LNCAP (cell line): Measurements from ENCODE around the gene PLAAT5.

Source experiments
- TF ChIP-seq, protein P1 (sequence below): fragments of 450-650 bp; IDR thresholded peaks from 2 replicates; pipeline ENCODE4 v1.5.1; 2017; ENCODE audit warnings: mild to moderate bottlenecking

The PLAAT5 gene

DNA sequence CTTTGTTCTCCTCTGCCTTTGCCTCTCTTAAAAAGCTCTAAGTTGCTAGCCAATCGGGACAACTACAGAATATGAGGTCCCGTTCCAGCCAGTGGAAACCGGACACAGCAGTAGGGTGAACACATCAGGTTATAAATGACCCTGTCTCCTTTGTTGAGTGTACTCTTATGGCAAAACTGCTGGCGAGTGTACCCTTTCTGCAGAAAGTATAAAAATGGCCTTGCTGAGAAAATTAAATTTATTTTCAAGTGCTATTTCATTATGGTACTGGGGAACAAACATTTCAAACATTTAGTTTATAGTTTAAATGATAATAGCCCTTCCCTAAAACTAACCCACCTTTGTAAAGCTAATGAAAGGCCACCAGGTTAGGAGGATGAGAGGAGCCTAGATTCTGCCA is 8.9 kb upstream of the PLAAT5 start:
- TF ChIP-seq, protein P1, sequence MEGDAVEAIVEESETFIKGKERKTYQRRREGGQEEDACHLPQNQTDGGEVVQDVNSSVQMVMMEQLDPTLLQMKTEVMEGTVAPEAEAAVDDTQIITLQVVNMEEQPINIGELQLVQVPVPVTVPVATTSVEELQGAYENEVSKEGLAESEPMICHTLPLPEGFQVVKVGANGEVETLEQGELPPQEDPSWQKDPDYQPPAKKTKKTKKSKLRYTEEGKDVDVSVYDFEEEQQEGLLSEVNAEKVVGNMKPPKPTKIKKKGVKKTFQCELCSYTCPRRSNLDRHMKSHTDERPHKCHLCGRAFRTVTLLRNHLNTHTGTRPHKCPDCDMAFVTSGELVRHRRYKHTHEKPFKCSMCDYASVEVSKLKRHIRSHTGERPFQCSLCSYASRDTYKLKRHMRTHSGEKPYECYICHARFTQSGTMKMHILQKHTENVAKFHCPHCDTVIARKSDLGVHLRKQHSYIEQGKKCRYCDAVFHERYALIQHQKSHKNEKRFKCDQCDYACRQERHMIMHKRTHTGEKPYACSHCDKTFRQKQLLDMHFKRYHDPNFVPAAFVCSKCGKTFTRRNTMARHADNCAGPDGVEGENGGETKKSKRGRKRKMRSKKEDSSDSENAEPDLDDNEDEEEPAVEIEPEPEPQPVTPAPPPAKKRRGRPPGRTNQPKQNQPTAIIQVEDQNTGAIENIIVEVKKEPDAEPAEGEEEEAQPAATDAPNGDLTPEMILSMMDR, result no peak

DNA sequence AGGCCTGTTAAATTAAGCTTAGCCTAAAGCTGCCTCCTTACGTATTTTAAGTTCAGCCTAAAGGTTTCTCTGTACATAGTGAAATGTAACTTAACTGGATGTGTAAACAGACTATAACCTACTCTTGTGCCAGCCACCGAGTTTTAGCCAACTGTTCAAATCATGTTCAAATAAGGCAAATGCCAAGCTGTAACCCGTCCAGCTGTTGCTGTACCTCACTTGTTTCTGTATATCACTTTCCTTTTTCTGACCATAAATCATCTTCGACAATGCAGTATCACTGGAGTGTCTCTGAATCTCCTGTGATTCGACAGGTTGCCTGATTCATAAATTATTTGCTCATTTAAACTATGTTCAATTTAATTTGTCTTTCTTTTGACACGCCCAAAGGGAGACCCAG is 4.0 kb upstream of the PLAAT5 start:
- TF ChIP-seq, protein P1, result no peak

DNA sequence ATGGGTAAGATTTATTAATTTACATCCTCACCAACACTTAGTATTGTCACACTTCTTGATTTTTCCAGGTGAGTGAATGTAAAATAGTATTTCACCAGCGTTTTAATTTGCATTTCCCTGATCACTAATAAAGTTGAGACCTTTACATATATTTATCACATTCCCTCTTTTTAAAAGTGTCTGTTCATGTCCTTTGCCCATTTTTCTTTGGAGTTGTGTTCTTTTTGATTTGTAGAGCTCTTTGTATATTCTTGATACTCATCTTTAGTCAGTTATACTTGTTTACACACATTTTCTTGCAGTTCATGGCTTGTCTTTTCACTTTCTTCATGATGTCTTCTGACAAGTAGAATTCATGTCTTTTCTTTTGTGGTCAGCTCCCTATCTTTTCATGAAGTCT is 2.2 kb upstream of the PLAAT5 start:
- TF ChIP-seq, protein P1, result no peak

DNA sequence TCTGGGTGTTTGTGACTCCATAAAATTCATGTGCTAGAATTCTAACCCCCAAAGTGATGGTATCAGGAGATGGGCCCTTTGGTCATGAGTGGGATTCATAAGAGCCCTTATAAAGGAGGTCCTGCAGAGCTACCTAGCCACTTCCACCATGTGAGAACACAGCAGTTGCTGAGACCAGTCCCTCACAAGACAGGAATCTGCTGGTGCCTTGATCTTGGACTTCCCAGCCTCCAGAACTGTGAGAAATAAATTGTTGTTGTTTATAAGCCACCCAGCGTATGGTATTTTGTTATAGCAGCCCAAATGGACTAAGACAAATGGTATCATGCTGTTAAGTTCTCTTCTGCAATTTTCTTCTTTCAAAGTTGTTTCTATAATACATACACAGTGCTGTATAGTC is 1.5 kb upstream of the PLAAT5 start:
- TF ChIP-seq, protein P1, result no peak

DNA sequence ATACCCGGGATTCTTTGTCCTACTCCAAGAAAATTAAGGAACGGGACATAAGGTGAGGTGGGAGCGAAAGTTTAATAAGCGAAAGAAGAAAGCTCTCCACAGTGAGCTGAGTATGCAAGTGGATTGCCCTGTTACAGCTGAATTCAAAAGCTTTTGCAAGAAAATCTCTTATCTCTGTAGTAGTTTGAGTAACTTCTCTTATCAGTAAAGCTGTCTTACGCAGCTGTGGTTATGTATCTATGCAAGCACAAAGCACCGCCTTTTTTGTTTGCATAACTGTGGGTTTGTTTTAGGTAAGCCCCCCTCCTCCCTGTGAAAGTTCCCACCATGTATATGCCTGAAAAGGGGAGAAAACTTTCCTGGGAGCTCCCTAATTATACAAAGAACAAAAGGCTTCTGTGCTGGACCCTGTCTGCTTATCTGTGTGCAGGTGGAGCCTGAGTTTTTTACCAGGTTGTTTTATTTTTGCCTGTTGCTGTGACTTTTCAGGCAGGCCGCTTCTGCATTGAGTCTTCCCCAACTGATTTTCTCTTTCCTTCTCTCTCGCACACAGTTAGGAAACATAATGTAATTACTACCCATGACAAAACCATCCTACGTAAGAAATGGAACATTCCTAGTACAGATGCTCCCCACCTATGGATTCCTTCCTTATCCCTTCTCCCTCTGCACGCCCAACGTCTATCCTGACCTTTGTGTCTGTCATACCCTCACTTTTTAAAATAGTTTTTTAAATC is 837 bp upstream of the PLAAT5 start:
- TF ChIP-seq, protein P1, result no peak

DNA sequence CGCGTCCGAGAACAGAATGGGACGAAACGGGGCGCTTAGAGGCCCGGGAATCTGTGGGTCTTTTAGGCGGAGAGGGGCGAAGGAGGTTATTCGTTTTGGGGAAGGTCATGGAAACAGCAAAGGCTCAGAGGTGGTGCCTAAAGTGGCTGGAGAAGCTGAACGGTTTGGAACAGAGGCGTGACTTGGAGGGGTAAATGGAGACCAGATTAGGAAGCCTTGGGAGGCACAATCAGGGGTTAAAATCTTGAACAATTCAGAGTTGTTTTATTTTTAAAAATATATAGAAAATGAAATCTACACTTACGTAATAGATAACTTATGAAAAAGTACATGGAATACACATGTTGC is 247 bp upstream of the PLAAT5 start:
- TF ChIP-seq, protein P1, result no peak

DNA sequence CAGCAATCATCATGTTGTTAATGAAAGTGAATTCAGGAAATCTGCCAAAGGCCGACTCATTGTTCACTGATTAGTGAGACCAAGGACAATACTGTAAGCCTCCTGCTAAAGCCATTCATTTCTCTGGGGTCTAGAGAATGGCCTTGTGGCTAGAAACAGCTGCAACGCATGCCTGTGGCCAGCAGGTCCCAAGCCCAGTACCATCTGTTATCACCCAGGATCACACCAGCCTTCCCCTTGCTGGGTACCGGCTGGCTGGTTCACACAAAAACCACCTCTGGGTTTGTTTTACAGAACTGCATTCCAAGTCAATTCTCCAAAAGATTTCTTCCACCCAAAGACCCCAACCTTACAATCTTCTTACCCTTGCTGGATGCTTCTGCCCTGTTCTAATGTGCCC is 1.1 kb downstream of the PLAAT5 start:
- TF ChIP-seq, protein P1, result no peak

DNA sequence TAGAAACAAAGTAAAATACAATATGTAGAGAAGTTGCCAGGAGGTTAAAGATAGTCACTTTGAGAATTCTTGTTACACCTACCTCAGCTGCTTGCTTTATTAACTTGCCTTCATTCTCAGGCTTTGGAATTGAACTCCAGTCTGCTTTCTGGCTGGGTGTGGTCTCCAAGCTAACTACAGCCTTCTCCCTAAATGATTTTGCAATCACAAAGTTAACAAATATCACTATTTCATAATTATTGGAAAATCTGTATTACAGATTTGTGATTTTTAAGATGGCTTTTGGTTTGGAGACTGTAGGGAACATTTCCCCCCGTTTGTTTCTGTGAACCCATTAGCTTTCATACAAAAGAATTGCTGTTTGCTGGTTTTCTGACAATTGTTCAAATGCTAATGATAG is 2.2 kb downstream of the PLAAT5 start:
- TF ChIP-seq, protein P1, result no peak
